HEK293T (cell line): ENCODE measurements around the gene TEK.

Source experiments
- CTCF ChIA-PET: fragments of 350-600 bp; formaldehyde crosslinking; extraction: SDS; loops from one replicate; lab custom pipeline; 2021; ENCODE audit warnings: antibody characterized with exemption, inconsistent platforms; lab: Yijun Ruan, JAX
- POLR2A ChIA-PET: fragments of 350-600 bp; formaldehyde crosslinking; extraction: SDS; loops from one replicate; lab custom pipeline; 2020; ENCODE audit warnings: antibody characterized with exemption, inconsistent platforms; lab: Yijun Ruan, JAX
- DNase-seq: peaks from one replicate; pipeline ENCODE4 v3.0.0; 2012; ENCODE audit warnings: mixed read lengths; ENCODE audit errors: extremely low spot score
- ARNT ChIP-seq: fragments of 450-650 bp; IDR thresholded peaks from 2 replicates; pipeline ENCODE4 v1.6.1; 2017; ENCODE audit warnings: mild to moderate bottlenecking
- BHLHE40 ChIP-seq: fragments of 450-650 bp; IDR thresholded peaks from 2 replicates; pipeline ENCODE4 v1.6.1; 2016; ENCODE audit warnings: mild to moderate bottlenecking, moderate library complexity, borderline replicate concordance
- CTBP1 ChIP-seq: fragments of 450-650 bp; IDR thresholded peaks from 2 replicates; pipeline ENCODE4 v1.6.1; 2016; ENCODE audit warnings: borderline replicate concordance
- ELF4 ChIP-seq: fragments of 450-650 bp; IDR thresholded peaks from 2 replicates; pipeline ENCODE4 v1.6.1; 2017; ENCODE audit warnings: antibody characterized with exemption
- FOXA1 ChIP-seq: fragments of 450-650 bp; IDR thresholded peaks from 2 replicates; pipeline ENCODE4 v1.6.1; 2016; ENCODE audit warnings: mild to moderate bottlenecking
- FOXK2 ChIP-seq: fragments of 450-650 bp; IDR thresholded peaks from 2 replicates; pipeline ENCODE4 v1.6.1; 2016; ENCODE audit warnings: mild to moderate bottlenecking
- FOXM1 ChIP-seq: fragments of 450-650 bp; IDR thresholded peaks from 2 replicates; pipeline ENCODE4 v1.6.1; 2017; ENCODE audit warnings: mild to moderate bottlenecking, borderline replicate concordance
- HDGF ChIP-seq: fragments of 450-650 bp; IDR thresholded peaks from 2 replicates; pipeline ENCODE4 v1.6.1; 2017; ENCODE audit warnings: antibody characterized with exemption, borderline replicate concordance
- L3MBTL2 ChIP-seq: fragments of 450-650 bp; conservative IDR thresholded peaks from 2 replicates; pipeline ENCODE4 v1.6.1; 2016; ENCODE audit warnings: mild to moderate bottlenecking
- LEF1 ChIP-seq: fragments of 450-650 bp; IDR thresholded peaks from 2 replicates; pipeline ENCODE4 v1.6.1; 2017; ENCODE audit warnings: mild to moderate bottlenecking, borderline replicate concordance
- NFRKB ChIP-seq: fragments of 450-650 bp; IDR thresholded peaks from 2 replicates; pipeline ENCODE4 v1.6.1; 2016; ENCODE audit warnings: mild to moderate bottlenecking, moderate library complexity
- SP1 ChIP-seq: fragments of 450-650 bp; IDR thresholded peaks from 2 replicates; pipeline ENCODE4 v1.6.1; 2017
- SUZ12 ChIP-seq: fragments of 450-650 bp; IDR thresholded peaks from 2 replicates; pipeline ENCODE4 v1.6.1; 2016; ENCODE audit warnings: mild to moderate bottlenecking
- TARDBP ChIP-seq: fragments of 450-650 bp; IDR thresholded peaks from 2 replicates; pipeline ENCODE4 v1.6.1; 2016
- ZNF384 ChIP-seq: fragments of 450-650 bp; IDR thresholded peaks from 2 replicates; pipeline ENCODE4 v1.6.1; 2016
- TF ChIP-seq, protein P1 (sequence below): fragments of 450-650 bp; IDR thresholded peaks from 2 replicates; pipeline ENCODE4 v1.6.1; 2016

Gene TEK

GRCh38 chr9:27176971-27177370 is 67.9 kb downstream of the TEK start:
- TF ChIP-seq ZNF384, result no peak
- TF ChIP-seq ARNT, result no peak
- no peak for TF ChIP-seq SUZ12
- no peak for TF ChIP-seq ELF4
- no peak for TF ChIP-seq TARDBP
- no peak for TF ChIP-seq FOXA1
- TF ChIP-seq FOXM1, result no peak
- no peak for TF ChIP-seq FOXK2
- no peak for TF ChIP-seq CTBP1
- no peak for TF ChIP-seq SP1
- TF ChIP-seq LEF1, result no peak
- TF ChIP-seq, protein P1, sequence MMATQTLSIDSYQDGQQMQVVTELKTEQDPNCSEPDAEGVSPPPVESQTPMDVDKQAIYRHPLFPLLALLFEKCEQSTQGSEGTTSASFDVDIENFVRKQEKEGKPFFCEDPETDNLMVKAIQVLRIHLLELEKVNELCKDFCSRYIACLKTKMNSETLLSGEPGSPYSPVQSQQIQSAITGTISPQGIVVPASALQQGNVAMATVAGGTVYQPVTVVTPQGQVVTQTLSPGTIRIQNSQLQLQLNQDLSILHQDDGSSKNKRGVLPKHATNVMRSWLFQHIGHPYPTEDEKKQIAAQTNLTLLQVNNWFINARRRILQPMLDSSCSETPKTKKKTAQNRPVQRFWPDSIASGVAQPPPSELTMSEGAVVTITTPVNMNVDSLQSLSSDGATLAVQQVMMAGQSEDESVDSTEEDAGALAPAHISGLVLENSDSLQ, result no peak
- no peak for TF ChIP-seq BHLHE40
- no peak for TF ChIP-seq L3MBTL2
- TF ChIP-seq NFRKB, result no peak
- TF ChIP-seq HDGF, result no peak
- ChIA-PET POLR2A (no interaction called here), CTCF (no interaction called here)

DNA sequence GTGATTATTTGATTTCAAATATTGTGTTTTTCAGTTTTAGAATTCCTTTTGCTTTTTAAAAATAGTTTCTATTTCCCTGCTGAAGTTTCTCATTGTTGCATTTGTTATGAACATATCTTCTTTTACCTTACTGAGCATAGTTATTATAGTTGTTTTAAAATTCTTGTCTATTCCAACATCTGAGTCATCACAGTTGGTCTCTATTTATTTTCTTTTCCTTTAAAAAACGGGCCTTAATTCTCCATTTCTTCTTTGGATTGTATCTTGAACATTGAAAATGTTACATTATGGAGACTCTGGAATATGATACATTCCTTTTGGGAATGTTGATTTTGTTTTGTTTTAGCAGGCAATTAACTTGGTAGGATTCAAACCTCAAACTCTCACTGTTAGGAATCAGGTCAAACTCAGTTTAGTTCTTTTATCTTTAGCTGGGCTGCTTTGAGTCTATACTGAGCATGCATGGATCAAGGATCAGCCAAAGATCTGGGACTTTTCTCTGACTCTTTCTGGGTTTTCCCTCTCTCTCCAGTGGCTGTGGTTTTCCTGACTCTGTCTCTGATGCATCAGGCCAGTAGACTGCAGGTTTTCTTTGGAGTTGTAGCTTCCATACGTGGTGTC is 70.3 kb downstream of the TEK start:
- DNase-seq, result no peak
- CTCF ChIA-PET, result no interaction called here
- POLR2A ChIA-PET, result no interaction called here
- TF ChIP-seq CTBP1, result no peak
- TF ChIP-seq FOXA1, result no peak
- no peak for TF ChIP-seq ZNF384
- no peak for TF ChIP-seq FOXK2
- TF ChIP-seq SP1, result no peak
- TF ChIP-seq ARNT, result no peak
- no peak for TF ChIP-seq TARDBP
- TF ChIP-seq ELF4, result no peak
- TF ChIP-seq LEF1, result no peak
- no peak for TF ChIP-seq FOXM1
- no peak for TF ChIP-seq BHLHE40
- no peak for TF ChIP-seq HDGF
- TF ChIP-seq, protein P1, result no peak
- TF ChIP-seq NFRKB, result no peak

More at GRCh38 chr9:27176971-27177370, 67.9 kb downstream of the TEK start:
- DNase-seq, result no peak

- no peak for DNase-seq
- TF ChIP-seq HDGF (no peak), FOXA1 (no peak), BHLHE40 (no peak), ELF4 (no peak), ARNT (no peak), FOXM1 (no peak), NFRKB (no peak), ZNF384 (no peak), L3MBTL2 (no peak), SUZ12 (no peak), FOXK2 (no peak), CTBP1 (no peak), SP1 (no peak), TARDBP (no peak), LEF1 (no peak)
- TF ChIP-seq, protein P1, result no peak
- CTCF ChIA-PET, result no interaction called here
- POLR2A ChIA-PET, result no interaction called here
Measured at GRCh38 chr9:27181381-27181780, 72.4 kb downstream of the TEK start.

DNA sequence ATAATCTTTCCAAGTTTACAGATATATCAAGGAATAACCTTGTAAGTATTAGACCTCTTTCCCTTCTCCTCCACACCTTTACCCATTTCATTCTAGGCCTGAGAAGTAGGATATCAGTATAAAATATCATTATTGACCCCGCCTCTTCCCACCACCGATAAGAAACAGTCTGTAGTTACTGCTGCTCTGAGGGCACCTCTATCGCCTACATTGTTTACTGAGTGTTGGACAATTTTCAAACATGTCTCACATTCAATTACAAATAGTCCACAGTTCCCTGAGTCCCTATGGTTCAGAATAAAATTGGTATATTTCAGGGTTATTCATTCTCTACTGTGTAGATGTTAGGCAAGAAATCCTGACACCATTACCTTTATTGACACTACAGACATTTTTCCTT is 73.4 kb downstream of the TEK start:
- no peak for DNase-seq
- TF ChIP-seq, protein P1, result no peak
- TF ChIP-seq SUZ12 (no peak), ZNF384 (no peak), HDGF (no peak), ARNT (no peak)
- ChIA-PET CTCF (no interaction called here), POLR2A (no interaction called here)

- no peak for TF ChIP-seq SUZ12
- TF ChIP-seq ELF4, result no peak
- no peak for TF ChIP-seq SP1
- TF ChIP-seq L3MBTL2, result no peak
- TF ChIP-seq CTBP1, result no peak
- TF ChIP-seq BHLHE40, result no peak
- TF ChIP-seq, protein P1, result no peak
- no peak for DNase-seq
- ChIA-PET CTCF (no interaction called here), POLR2A (no interaction called here)
Measured at GRCh38 chr9:27183131-27183530, 74.1 kb downstream of the TEK start.
